B cell (primary cell): ENCODE measurements around the gene PARP8. TPM values are rescaled to one million over a fixed set of nuclear protein-coding genes. Genes with fewer than 3 reads are reported as not detected.

ENCODE experiments used
- ATAC-seq: fragments of 200-7000 bp; cut with Tn5 transposase; one replicate; pipeline ENCODE4 v1.10.0; 2021; ENCODE audit warnings: low read depth, mild to moderate bottlenecking, moderate number of reproducible peaks, moderate library complexity
- CTCF ChIA-PET: fragments of 350-600 bp; sonication (Branson Sonifier 250); formaldehyde crosslinking; loops from one replicate; lab custom pipeline; 2021; ENCODE audit warnings: antibody characterized with exemption, inconsistent platforms; lab: Charles Lee
- POLR2A ChIA-PET: fragments of 350-600 bp; sonication (Branson Sonifier 250); formaldehyde crosslinking; loops from one replicate; lab custom pipeline; 2021; ENCODE audit warnings: antibody characterized with exemption; lab: Charles Lee
- DNase-seq: peaks from one replicate; pipeline ENCODE4 v3.0.0; 2013
- H2AFZ ChIP-seq: 2 replicates; pipeline ENCODE4 v1.6.1; 2012; ENCODE audit warnings: mild to moderate bottlenecking, low read depth, low read length; ENCODE audit not compliant: insufficient read depth, poor library complexity, severe bottlenecking
- H3K27ac ChIP-seq, 2 donors: 1 replicate in 1 of 2; 2 replicates in 1 of 2; pipeline ENCODE4 v1.5.1; 2012 to 2013; ENCODE audit warnings: low read length in 2 of 2, mild to moderate bottlenecking in 2 of 2, moderate library complexity in 1 of 2
- H3K27me3 ChIP-seq, 4 experiments: fragments of 200-600 bp in 1 of 4; sonication (generic) in 1 of 4; replicated peaks in 1 of 4; 1 replicate in 2 of 4; 2 replicates in 2 of 4; pipeline versions ENCODE4 v1.6.1 to v1.7.0; 2013 to 2016; ENCODE audit warnings: low read length in 3 of 4, mild to moderate bottlenecking in 2 of 4, mixed read lengths in 1 of 4, moderate library complexity in 1 of 4; ENCODE audit not compliant: insufficient read depth in 4 of 4, control insufficient read depth in 3 of 4; ENCODE audit errors: control extremely low read depth in 1 of 4
- H3K36me3 ChIP-seq, 2 experiments: replicated peaks in 1 of 2; 1 replicate in 1 of 2; 2 replicates in 1 of 2; pipeline versions ENCODE4 v1.6.1 to v1.7.1; 2013; ENCODE audit warnings: low read length in 1 of 2; ENCODE audit not compliant: insufficient read depth in 2 of 2, control insufficient read depth in 1 of 2; ENCODE audit errors: control extremely low read depth in 1 of 2, extremely low read depth in 1 of 2
- H3K4me1 ChIP-seq, 2 donors: fragments of 200-600 bp in 1 of 2; sonication (generic) in 1 of 2; 1 replicate in 1 of 2; 2 replicates in 1 of 2; pipeline versions ENCODE4 v1.5.1 to v1.6.1; 2013 to 2017; ENCODE audit warnings: low read length in 2 of 2; ENCODE audit not compliant: control insufficient read depth in 2 of 2, insufficient read depth in 2 of 2
- H3K4me2 ChIP-seq: replicated peaks from 2 replicates; pipeline ENCODE3; 2012; ENCODE audit warnings: mild to moderate bottlenecking, low read depth, low read length; ENCODE audit not compliant: poor library complexity, severe bottlenecking
- H3K4me3 ChIP-seq, 5 experiments: fragments of 200-600 bp in 1 of 5; sonication (generic) in 1 of 5; 1 replicate in 3 of 5; 2 replicates in 2 of 5; pipeline versions ENCODE4 v1.5.1 to v1.7.0; 2011 to 2016; ENCODE audit warnings: low read length in 4 of 5, mild to moderate bottlenecking in 4 of 5, low read depth in 2 of 5, control low read depth in 1 of 5, moderate library complexity in 1 of 5; ENCODE audit not compliant: insufficient read depth in 1 of 5; ENCODE audit errors: control extremely low read depth in 1 of 5, extremely low read depth in 1 of 5
- H3K79me2 ChIP-seq: fragments of 200-600 bp; sonication (generic); one replicate; pipeline ENCODE4 v1.6.0; 2016; ENCODE audit warnings: low read length; ENCODE audit not compliant: control insufficient read depth, insufficient read depth
- H3K9ac ChIP-seq: fragments of 200-600 bp; sonication (generic); 2 replicates; pipeline ENCODE4 v1.6.1; 2017; ENCODE audit warnings: mild to moderate bottlenecking, low read length, moderate library complexity
- H3K9me3 ChIP-seq, 3 donors: one replicate each; pipeline versions ENCODE4 v1.6.1 to v1.7.1; 2013; ENCODE audit warnings: low read length in 2 of 3; ENCODE audit not compliant: control insufficient read depth in 2 of 3, insufficient read depth in 1 of 3; ENCODE audit errors: control extremely low read depth in 1 of 3
- H4K20me1 ChIP-seq: 2 replicates; pipeline ENCODE4 v1.6.0; 2012; ENCODE audit warnings: mild to moderate bottlenecking, low read length; ENCODE audit not compliant: insufficient read depth, control insufficient read depth, poor library complexity, severe bottlenecking
- H3K27ac Mint-ChIP-seq: one replicate; pipeline ENCODE4 v1.8.0; 2021; ENCODE audit warnings: mixed read lengths
- H3K27me3 Mint-ChIP-seq: one replicate; pipeline ENCODE4 v1.8.0; 2021; ENCODE audit warnings: mixed read lengths
- H3K4me1 Mint-ChIP-seq: one replicate; pipeline ENCODE4 v1.8.0; 2021; ENCODE audit warnings: mixed read lengths
- H3K4me3 Mint-ChIP-seq: one replicate; pipeline ENCODE4 v1.8.0; 2021; ENCODE audit warnings: mixed read lengths
- H3K9me3 Mint-ChIP-seq: one replicate; pipeline ENCODE4 v1.8.0; 2022; ENCODE audit warnings: mixed read lengths; ENCODE audit not compliant: insufficient read depth
- CTCF ChIP-seq: fragments of 200-600 bp; IDR thresholded peaks from one replicate; pipeline ENCODE4 v1.8.0; 2022; ENCODE audit warnings: antibody characterized with exemption, mild to moderate bottlenecking
- EZH2 ChIP-seq: IDR thresholded peaks from 2 replicates; pipeline ENCODE4 v1.6.1; 2012; ENCODE audit warnings: borderline replicate concordance, low read depth, mild to moderate bottlenecking, moderate library complexity, low read length; ENCODE audit not compliant: insufficient read depth, poor library complexity, severe bottlenecking
- WGBS: methylation state at CpG from one replicate; pipeline ENCODE4 v1.1.5; 2013; ENCODE audit warnings: missing lambda C conversion rate; ENCODE audit not compliant: insufficient coverage; 5-methylcytosine and 5-hydroxymethylcytosine counted together
- intact Hi-C: fragments of 100-400 bp; cut with micrococcal nuclease; formaldehyde crosslinking; loops from one replicate; pipeline ENCODE4 v1.10.0; 2022
- polyA plus RNA-seq: library from polyadenylated mRNA; depleted of rRNA; stranded (reverse); fragments of >200 nt; gene quantifications from 2 replicates; pipeline ENCODE4 v1.2.3, GENCODE V29; 2012
- total RNA-seq, 2 donors: library from RNA; stranded (reverse); fragments of 120-200 nt in 1 of 2; gene quantifications; 1 replicate in 1 of 2; 2 replicates in 1 of 2; pipeline versions ENCODE4 v1.2.3 to v1.2.4, GENCODE V29; 2013 to 2022

PARP8 gene
- total and polyA plus RNA-seq, 2 donors (not counting 1 experiment from before 2014, with no cell fraction given), result 36.2 to 83.6 TPM

- CTCF ChIA-PET, result no interaction called here
- peaks cover 36% of the 10 kb centered on the region for H3K4me1 Mint-ChIP-seq
- WGBS, result 100% methylated on average over 4 of the region's 5 CpGs
Measured at GRCh38 chr5:50730336-50730735, 63.9 kb downstream of the PARP8 start.

DNA sequence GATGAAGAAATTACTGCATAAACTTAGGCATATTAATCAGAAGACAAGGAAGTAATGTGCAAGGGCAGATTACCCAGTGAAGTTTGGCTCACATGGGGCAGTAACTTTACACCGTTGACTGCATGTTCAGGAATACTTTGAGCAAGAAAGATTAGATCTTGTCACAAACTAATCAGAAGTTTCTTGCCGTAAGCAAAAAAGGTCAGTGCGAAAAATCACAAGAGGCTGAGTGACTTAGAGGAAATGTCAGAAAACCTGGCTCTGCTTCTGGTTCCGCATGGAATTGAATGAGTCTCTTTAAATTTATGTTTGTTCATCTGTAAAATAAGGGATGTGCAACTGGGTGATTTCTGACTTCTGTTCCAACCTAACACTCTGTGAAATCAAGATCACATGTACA is 64.4 kb downstream of the PARP8 start:
- Histone ChIP-seq H3K27ac (no peak overlapping the region), H2AFZ (no peak overlapping the region), H3K79me2 (peaks cover 97% of the 10 kb centered on the region), H3K36me3 (no peaks in the 10 kb centered on the region), H3K27me3 (no peaks in the 10 kb centered on the region), H3K9me3 (peaks cover 0 to 7% (median 0%) of the 10 kb centered on the region in 3 donors), H3K4me2 (no peak overlapping the region), H3K4me3 (no peak overlapping the region), H3K4me1 (peaks cover 6 to 13% of the 10 kb centered on the region in 2 donors), H3K9ac (no peak overlapping the region), H4K20me1 (peaks cover 15% of the 10 kb centered on the region)
- intact Hi-C loops, result no loop called here
- Mint-ChIP-seq H3K4me3 (no peak overlapping the region), H3K4me1 (peaks cover 34% of the 10 kb centered on the region), H3K9me3 (no peaks in the 10 kb centered on the region), H3K27me3 (no peaks in the 10 kb centered on the region), H3K27ac (no peak overlapping the region)
- CTCF ChIA-PET, result no interaction called here
- WGBS, result 100% methylated on average over 3 of the region's 4 CpGs
- TF ChIP-seq EZH2 (no peak), CTCF (no peak)
- ATAC-seq (no peak), DNase-seq (no peak)
- POLR2A ChIA-PET, result no interaction called here

More at GRCh38 chr5:50730336-50730735, 63.9 kb downstream of the PARP8 start:
- H3K9ac ChIP-seq, result no peak overlapping the region
- H3K4me1 ChIP-seq, result peaks cover 6 to 13% of the 10 kb centered on the region in 2 donors
- TF ChIP-seq CTCF, result no peak
- no peak for TF ChIP-seq EZH2
- Mint-ChIP-seq H3K27me3 (no peaks in the 10 kb centered on the region), H3K27ac (no peak overlapping the region), H3K4me3 (no peak overlapping the region), H3K9me3 (no peaks in the 10 kb centered on the region)
- H3K4me2 ChIP-seq, result no peak overlapping the region
- no peak overlapping the region for H3K4me3 ChIP-seq
- ATAC-seq (no peak), DNase-seq (no peak)
- H2AFZ ChIP-seq, result no peak overlapping the region
- H3K79me2 ChIP-seq, result peaks cover 97% of the 10 kb centered on the region
- H3K27me3 ChIP-seq, result no peaks in the 10 kb centered on the region
- POLR2A ChIA-PET, result no interaction called here
- H3K27ac ChIP-seq, result no peak overlapping the region
- H3K9me3 ChIP-seq, result peaks cover 0 to 7% (median 0%) of the 10 kb centered on the region in 3 donors
- intact Hi-C loops, result no loop called here
- peaks cover 15% of the 10 kb centered on the region for H4K20me1 ChIP-seq
- no peaks in the 10 kb centered on the region for H3K36me3 ChIP-seq
